HepG2 (cell line): ENCODE measurements around the gene NTN4. TPM values are rescaled to one million over a fixed set of nuclear protein-coding genes. Genes with fewer than 3 reads are reported as not detected.

Experiments used
- ARID4A ChIP-seq: sonication (generic); formaldehyde crosslinking; IDR thresholded peaks from 2 replicates; pipeline ENCODE4 v1.5.0; 2020; ENCODE audit warnings: mild to moderate bottlenecking, missing genetic modification reagents, borderline replicate concordance
- ATF5 ChIP-seq: sonication (generic); formaldehyde crosslinking; IDR thresholded peaks from 2 replicates; pipeline ENCODE4 v1.4.0; 2020; ENCODE audit warnings: mild to moderate bottlenecking, low read depth, missing genetic modification reagents
- BATF2 ChIP-seq: sonication (generic); formaldehyde crosslinking; IDR thresholded peaks from 2 replicates; pipeline ENCODE4 v1.8.0; 2022; ENCODE audit warnings: mild to moderate bottlenecking, missing genetic modification reagents, moderate library complexity
- E2F1 ChIP-seq: sonication (generic); formaldehyde crosslinking; IDR thresholded peaks from 2 replicates; pipeline ENCODE4 v1.5.0; 2020; ENCODE audit warnings: missing genetic modification reagents
- FIP1L1 ChIP-seq: fragments of 200-400 bp; formaldehyde crosslinking; IDR thresholded peaks from 2 replicates; pipeline ENCODE4 v1.6.1; 2018; ENCODE audit warnings: low read depth, mild to moderate bottlenecking, low read length, moderate library complexity, borderline replicate concordance; ENCODE audit not compliant: insufficient read depth
- FOXC1 ChIP-seq: sonication (generic); formaldehyde crosslinking; IDR thresholded peaks from 2 replicates; pipeline ENCODE4 v1.8.0; 2022; ENCODE audit warnings: mild to moderate bottlenecking, missing genetic modification reagents, borderline replicate concordance
- IKZF4 ChIP-seq: sonication (generic); formaldehyde crosslinking; IDR thresholded peaks from 2 replicates; pipeline ENCODE4 v1.5.1; 2020; ENCODE audit warnings: borderline replicate concordance, mild to moderate bottlenecking, low read depth, missing genetic modification reagents; ENCODE audit errors: not compliant biosample characterization
- LBX2 ChIP-seq: sonication (generic); formaldehyde crosslinking; IDR thresholded peaks from 2 replicates; pipeline ENCODE4 v1.5.0; 2020; ENCODE audit warnings: missing genetic modification reagents, mild to moderate bottlenecking, borderline replicate concordance
- NR2F2 ChIP-seq: IDR thresholded peaks from 2 replicates; pipeline ENCODE4 v1.6.1; 2012; ENCODE audit warnings: low read depth, inconsistent platforms, borderline replicate concordance
- RAD51 ChIP-seq: fragments of 450-650 bp; IDR thresholded peaks from 2 replicates; pipeline ENCODE4 v1.6.1; 2016; ENCODE audit warnings: borderline replicate concordance
- SNAPC2 ChIP-seq: sonication (generic); formaldehyde crosslinking; IDR thresholded peaks from 2 replicates; pipeline ENCODE4 v1.8.1; 2022; ENCODE audit warnings: mild to moderate bottlenecking, missing genetic modification reagents
- XBP1 ChIP-seq: sonication (generic); formaldehyde crosslinking; IDR thresholded peaks from 2 replicates; pipeline ENCODE4 v1.5.0; 2020; ENCODE audit warnings: missing genetic modification reagents
- ZBTB33 ChIP-seq: sonication (generic); formaldehyde crosslinking; IDR thresholded peaks from 2 replicates; pipeline ENCODE4 v1.4.0; 2020; ENCODE audit warnings: missing genetic modification reagents
- ZC3H13 ChIP-seq: sonication (generic); formaldehyde crosslinking; IDR thresholded peaks from 2 replicates; pipeline ENCODE4 v1.8.1; 2023; ENCODE audit warnings: mild to moderate bottlenecking, missing genetic modification reagents, moderate library complexity
- ZFP36L2 ChIP-seq: sonication (generic); formaldehyde crosslinking; IDR thresholded peaks from 2 replicates; pipeline ENCODE4 v1.4.0; 2020; ENCODE audit warnings: missing genetic modification reagents
- ZMAT5 ChIP-seq: sonication (generic); formaldehyde crosslinking; IDR thresholded peaks from 2 replicates; pipeline ENCODE4 v1.5.0; 2020; ENCODE audit warnings: mild to moderate bottlenecking, low read depth, missing genetic modification reagents, borderline replicate concordance
- ZNF678 ChIP-seq: sonication (generic); formaldehyde crosslinking; IDR thresholded peaks from 2 replicates; pipeline ENCODE4 v1.4.0; 2020; ENCODE audit warnings: mild to moderate bottlenecking, missing genetic modification reagents
- ZNF761 ChIP-seq: sonication (generic); formaldehyde crosslinking; conservative IDR thresholded peaks from 2 replicates; pipeline ENCODE4 v1.4.0; 2020; ENCODE audit warnings: mild to moderate bottlenecking, missing genetic modification reagents
- ZNF768 ChIP-seq: sonication (generic); formaldehyde crosslinking; IDR thresholded peaks from 2 replicates; pipeline ENCODE4 v1.4.0; 2020; ENCODE audit warnings: missing genetic modification reagents
- polyA plus RNA-seq, 8 experiments: library from polyadenylated mRNA; depleted of rRNA in 3 of 8; stranded (reverse) in 7 of 8; unstranded in 1 of 8; fragments of >200 nt; fragmentation: Illumina TruSeq in 4 of 8; extraction: Trizol in 4 of 8; gene quantifications; 2 replicates each; pipeline versions ENCODE4 v1.2.1 to v1.2.3, GENCODE V29; 2011 to 2016; ENCODE audit warnings: low read depth in 4 of 8, missing spikeins in 1 of 8, mixed read lengths in 1 of 8; ENCODE audit not compliant: insufficient read depth in 1 of 8
- total RNA-seq, 5 experiments: library from RNA; depleted of rRNA; stranded (reverse); fragments of >200 nt; fragmentation: Illumina TruSeq; extraction: Trizol; gene quantifications; 2 replicates each; pipeline ENCODE4 v1.2.3, GENCODE V29; 2016; ENCODE audit warnings: low read depth in 1 of 5

The NTN4 gene
- total and polyA plus RNA-seq, 2 of the 13 experiments (the other 11 are each of a cell fraction or from before 2014, with no cell fraction given) = 7.8 to 11.5 TPM

GRCh38 chr12:95802482-95803270 lies 12.1 kb upstream of the NTN4 start (continued):
- TF ChIP-seq ZMAT5 (no peak), ATF5 (CRISPR knock-in tag) (no peak), ZNF761 (CRISPR knock-in tag) (no peak), ZBTB33 (no peak), BATF2 (no peak), IKZF4 (CRISPR knock-in tag) (no peak), LBX2 (CRISPR knock-in tag) (no peak), RAD51 (no peak), XBP1 (CRISPR knock-in tag) (no peak), ZNF678 (CRISPR knock-in tag) (no peak), NR2F2 (peak; percentile 59; the same call in 1 of the 2 replicates), ZNF768 (CRISPR knock-in tag) (no peak), ARID4A (CRISPR knock-in tag) (no peak; the same call in 1 of the 2 replicates), ZFP36L2 (CRISPR knock-in tag) (no peak), FIP1L1 (no peak), ZC3H13 (CRISPR knock-in tag) (no peak), FOXC1 (CRISPR knock-in tag) (no peak), E2F1 (CRISPR knock-in tag) (no peak), SNAPC2 (CRISPR knock-in tag) (peak; percentile 69; the same call in 1 of the 2 replicates)
